DMS53 treated with DMSO at 0.1 percent for 48 hours (cell line): ENCODE data around the gene RPS6KA2.

ENCODE experiments used
- DNase-seq: peaks from one replicate; lab custom pipeline; 2025; ENCODE audit not compliant: unreplicated experiment; lab: John Stamatoyannopoulos, UW

The RPS6KA2 gene

GRCh38 chr6:166627033-166627874 is at the start of gene RPS6KA2:
Gene RPS6KA2 (minus strand): TSS chr6:166627251. CDS start chr6:166627019, 232 bp downstream.
- DNase-seq, result peak; percentile 89

DNA sequence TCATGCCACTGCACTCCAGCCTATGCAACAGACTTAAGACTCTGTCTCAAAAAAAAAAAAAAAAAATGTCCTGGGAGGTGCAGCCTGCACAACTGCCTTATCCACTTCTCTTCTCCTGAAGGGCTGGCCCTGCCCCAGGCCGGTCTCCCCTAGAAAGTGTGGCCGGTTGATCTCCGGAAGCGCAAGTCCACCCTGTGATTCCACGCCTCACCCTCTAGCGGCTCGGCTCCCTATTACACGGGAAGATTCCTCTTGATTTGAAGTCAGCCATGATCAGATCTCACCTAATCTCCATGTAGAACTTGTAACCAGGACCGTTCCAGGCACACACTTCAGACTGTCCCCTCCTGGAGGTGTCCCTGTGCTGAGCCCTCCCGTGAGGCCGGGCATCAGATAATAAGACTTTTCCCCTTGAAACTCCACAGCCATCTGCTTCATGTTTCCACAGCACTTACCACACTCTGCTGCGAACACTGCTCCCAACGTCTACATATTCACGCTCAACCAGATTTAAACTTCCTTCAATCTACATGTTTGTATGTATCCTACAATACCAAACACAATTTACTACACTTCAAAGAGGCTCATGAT is 49.3 kb upstream of the RPS6KA2 start:
- no peak for DNase-seq

DNA sequence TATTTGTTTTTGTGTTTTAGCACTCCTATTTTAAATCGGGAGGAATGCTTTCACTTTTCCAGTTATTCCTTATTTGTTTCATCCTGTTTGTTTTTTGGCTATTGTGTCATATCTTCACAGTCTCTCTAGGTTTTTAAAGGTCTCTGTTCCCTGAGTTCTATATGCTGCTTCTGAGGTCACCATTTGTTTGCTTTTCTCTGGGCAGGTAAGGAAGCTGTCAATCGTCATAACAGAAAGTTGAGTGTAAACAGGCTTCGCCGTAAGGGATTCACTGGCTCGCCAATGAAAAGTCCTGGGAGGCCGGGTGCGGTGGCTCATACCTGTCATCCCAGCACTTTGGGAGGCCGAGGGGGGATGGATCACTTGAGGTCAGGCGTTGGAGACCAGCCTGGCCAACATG is 48.7 kb upstream of the RPS6KA2 start:
- peak; percentile 65 for DNase-seq

- no peak for DNase-seq
Observed at GRCh38 chr6:166673309-166673708, 46.3 kb upstream of the RPS6KA2 start.

DNA sequence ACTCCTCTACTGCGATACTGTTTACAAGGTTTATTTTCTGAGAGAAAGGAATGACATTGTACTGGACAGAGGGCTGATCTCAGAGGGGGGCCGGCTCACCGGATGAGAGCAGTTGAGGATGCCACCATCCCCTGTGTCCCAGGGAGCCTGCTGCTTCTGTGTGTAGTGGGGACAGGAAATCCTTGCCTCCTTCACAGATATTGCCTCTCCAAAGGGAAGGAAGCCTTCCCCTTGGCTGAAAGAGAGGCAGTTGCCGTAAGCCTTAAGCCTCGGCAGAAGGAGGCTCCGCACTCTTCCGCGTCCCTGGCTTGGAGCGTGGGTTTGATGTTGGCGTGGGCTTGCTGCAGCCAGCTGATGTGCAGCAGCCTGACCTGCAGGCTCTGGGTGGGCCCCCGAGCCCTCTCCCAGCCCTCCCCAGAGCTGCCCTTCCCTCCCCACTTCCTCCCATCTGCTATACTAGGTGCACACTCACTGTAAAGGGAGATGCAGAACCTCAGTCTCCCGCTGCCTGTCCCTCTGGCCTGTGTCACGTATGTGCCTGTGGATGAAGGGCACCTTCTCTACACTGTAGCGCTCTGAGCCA is 45.7 kb upstream of the RPS6KA2 start:
- no peak for DNase-seq

DNA sequence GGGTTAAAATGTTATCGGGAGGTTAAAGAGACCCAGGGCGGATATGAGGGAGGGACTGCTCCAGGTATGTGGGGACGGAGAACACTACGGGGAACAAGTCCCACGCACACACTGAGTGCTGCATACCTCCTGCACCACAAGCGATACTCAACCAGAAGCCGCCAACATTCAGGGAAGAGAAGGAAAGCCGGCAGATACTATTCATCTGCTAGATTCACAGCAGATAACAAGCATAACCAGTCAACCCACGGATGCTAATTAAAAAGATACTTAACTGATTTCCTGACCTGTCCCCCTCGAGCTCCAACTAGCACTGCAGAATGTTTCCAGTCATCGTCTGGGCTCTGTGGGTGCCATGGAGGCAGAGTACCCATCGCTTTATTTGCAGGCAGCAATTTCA is 45.1 kb upstream of the RPS6KA2 start:
- DNase-seq, result no peak

DNA sequence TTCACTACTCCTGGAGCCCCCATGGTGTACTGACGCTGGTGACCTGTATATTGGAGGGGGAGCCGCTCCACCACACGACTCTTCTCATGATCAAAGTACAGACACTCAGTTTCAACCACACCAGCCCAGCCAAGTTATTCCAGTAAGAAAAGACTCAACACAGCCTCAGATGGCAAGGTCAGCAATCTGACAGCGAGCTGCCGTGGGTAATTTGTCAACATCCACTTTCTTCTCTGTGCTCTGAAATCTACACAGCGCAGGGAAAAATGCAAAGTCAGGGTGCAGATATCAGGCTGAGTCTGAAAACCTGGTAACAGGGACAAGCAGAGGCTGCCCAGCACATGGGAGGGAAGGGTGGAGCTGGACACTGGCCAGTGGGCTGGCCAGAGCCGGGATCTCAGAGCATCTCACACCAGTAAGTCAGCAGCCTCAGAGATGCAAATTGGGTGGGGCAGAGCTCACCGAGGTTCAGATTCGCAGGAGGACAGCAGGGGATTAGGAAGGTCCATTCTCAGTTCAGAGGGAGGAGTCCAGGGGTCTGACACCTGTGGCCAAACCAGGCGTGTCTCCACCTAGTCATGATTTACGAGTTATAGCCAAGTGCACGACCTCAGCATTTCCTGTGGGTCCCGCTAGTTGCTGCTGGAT is 44.5 kb upstream of the RPS6KA2 start:
- DNase-seq, result no peak

DNA sequence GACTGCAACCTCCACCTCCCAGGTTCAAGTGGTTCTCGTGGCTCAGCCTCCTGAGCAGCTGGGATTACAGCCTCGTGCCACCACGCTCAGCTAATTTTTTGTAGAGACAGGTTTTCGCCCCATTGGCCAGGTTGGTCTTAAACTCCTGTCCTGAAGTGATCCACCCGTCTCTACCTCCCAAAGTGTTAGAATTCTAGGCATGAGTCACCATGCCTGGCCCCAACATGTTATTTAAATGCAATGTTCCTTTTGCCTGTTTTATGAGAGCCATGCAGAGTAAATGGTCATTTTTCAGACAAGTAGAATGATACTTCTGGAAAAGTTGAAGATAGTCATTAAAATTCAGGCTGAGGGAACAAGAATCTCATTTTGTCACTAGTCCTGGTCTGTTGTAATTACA is 43.8 kb upstream of the RPS6KA2 start:
- no peak for DNase-seq

DNA sequence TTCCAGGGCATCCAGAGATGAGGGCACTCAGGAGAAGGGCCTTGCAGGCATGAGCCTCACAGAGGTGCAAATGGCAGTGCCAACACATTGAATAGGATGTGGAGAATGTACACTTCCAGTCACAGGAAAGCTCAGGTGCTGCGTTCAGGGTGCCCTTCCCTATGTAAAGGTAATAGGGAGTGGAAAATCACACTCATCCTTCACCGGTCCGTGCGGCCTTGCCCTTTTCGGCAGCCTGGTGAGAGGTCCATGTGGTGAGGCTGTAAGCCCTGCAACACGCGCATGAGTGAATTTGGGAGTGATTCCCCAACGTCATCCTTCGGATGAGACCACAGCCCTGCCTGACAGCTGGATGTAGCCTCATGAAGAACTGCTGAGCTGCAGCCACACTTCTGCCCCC is 43.0 kb upstream of the RPS6KA2 start:
- no peak for DNase-seq

DNA sequence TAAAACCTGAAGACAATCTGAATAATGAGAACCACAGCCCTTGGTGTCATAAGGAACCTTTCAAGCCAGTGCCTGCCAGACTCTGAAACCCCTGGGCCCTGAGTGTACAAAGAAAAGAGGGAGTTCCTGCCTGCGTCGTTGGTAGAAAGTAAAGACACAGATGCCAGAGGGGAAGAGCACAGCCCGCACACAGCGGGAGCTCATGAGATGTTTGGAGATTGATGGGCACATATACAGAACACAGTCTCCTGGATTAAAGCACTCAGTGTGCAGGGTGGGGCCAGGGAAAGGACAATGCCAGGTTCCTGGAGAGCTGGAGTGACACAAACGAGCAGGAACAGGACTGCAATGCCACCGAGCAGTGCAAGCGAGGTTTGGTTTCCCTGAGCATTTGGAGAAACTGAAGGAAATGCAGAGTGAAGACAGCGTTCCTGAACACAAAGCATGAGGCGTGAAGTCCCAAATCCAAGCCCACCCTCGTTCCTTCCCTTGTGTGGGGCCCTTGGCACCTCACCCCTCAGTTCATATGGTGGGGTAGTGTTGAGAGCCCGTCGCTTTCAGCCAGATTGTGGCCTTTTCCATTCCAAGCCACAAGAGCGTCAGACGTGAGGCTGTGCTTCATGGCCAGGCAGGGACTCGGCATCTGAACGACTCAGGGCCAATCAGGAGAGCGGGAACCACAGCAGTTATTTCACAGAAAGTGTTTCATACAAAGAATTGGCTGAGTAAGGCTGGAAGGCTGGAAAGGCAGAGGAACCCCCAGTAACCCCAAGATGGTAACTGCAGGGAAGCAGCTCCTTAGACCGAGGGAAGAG is 41.0 kb upstream of the RPS6KA2 start:
- no peak for DNase-seq

DNA sequence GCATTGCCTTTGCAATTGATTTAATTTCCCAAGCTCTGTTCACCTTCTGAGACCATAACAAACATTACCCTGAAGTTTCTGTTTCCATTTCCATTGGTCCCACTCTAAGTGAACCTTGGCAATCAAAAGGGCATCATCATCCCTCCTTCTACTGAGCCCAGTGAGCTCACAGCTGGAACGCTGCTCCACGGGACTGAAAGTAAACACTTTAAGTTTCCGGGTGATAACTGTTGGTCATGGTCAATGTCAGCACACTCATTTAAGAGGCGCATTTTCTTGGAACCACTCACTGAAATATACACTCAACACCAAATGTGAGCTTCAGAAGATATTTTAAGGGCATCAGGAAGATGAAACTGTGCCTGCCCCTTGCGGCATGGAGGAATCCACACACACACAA is 37.1 kb upstream of the RPS6KA2 start:
- DNase-seq, result peak; percentile 71

- no peak for DNase-seq
Observed at GRCh38 chr6:166663568-166663967, 36.5 kb upstream of the RPS6KA2 start.

DNA sequence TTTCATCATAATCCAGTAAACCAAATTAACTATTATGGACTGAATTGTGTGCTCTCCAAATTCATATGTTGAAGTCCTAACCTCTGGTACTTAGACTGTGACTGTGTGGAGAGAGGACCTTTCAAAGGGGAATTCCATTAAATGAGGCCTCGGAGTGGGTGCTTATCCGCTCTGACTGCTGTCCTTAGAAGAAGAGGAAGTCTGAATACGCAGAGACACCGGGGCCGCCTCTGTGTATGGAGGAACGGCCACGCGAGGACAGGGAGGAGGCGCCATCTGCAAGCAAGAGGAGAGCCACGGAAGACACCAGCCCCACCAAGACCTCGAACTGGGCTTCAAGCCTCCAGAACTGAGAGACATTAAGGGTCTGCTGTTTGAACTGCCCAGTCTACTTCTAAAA is 35.6 kb upstream of the RPS6KA2 start:
- DNase-seq, result no peak

- DNase-seq, result no peak
Observed at GRCh38 chr6:166661327-166662085, 34.5 kb upstream of the RPS6KA2 start.

GRCh38 chr6:166660157-166660688 is 33.2 kb upstream of the RPS6KA2 start:
- DNase-seq, result peak; percentile 44

GRCh38 chr6:166659581-166659980 is 32.5 kb upstream of the RPS6KA2 start:
- no peak for DNase-seq

DNA sequence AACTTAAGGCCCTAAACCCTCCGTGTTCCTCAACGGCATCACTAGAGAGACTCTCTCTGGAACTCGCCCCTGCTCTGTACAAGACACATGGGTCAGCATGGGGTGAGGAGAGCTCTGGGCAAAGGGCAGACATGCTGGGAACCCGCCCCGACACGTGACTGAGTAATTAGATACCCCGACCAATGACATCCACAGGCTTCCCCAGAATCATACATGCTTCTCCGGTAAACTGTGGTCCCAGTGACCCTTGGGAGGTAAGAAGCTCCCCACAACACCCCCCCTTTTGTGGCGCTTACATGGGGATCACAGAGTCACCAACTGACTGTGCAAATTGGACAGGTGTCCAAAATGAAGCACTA is 31.7 kb upstream of the RPS6KA2 start:
- DNase-seq, result no peak

- no peak for DNase-seq
Observed at GRCh38 chr6:166658115-166658791, 31.2 kb upstream of the RPS6KA2 start.

- DNase-seq, result no peak
Observed at GRCh38 chr6:166657531-166657930, 30.5 kb upstream of the RPS6KA2 start.
